ENCODE data around the gene GRIN2A. TPM values are rescaled to one million over a fixed set of nuclear protein-coding genes. Genes with fewer than 3 reads are reported as not detected.

GRIN2A gene
- total and polyA plus RNA-seq, 2 donors (not counting 3 experiments of a cell fraction or from before 2014, with no cell fraction given) = not detected

DNA sequence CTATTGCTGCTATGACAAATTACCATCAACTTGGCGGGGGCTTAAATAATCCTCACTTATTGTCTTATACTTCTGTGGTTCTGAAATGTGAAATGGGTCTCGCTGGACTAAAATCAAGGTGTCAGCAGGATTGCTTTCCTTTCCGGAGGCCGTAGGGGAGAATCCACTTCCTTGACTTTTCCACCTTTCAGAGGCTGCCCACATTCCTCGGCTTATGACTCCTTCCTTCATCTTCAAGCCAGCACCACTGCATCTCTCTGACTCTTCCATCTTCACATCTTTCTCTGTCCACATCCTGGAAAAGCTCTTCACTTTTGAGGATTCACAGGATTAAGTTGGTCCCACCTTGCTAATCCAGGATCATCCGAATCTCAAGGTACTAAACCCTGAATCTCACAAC is 217.8 kb downstream of the GRIN2A start:
- no peaks in the 10 kb centered on the region for H3K27me3 ChIP-seq (ENCODE audit: control insufficient read depth in 2 of 2, insufficient read depth in 2 of 2, low read length in 2 of 2)
- no peak overlapping the region for H3K9ac ChIP-seq (replicated peaks; ENCODE audit: extremely low read depth, insufficient read depth, low read length)

More for the DNA sequence above, 217.8 kb downstream of the GRIN2A start:
- TF ChIP-seq GATA2 (IDR thresholded peaks at IDR 0.05; ENCODE audit: insufficient read depth, insufficient read length, low read depth, low read length) (no peak), POLR2A (IDR thresholded peaks at IDR 0.05; ENCODE audit: low read depth, low read length) (no peak), MYC (IDR thresholded peaks at IDR 0.05; ENCODE audit: low read depth, low read length) (no peak), FOS (IDR thresholded peaks at IDR 0.05; ENCODE audit: borderline replicate concordance, insufficient read depth, low read length) (no peak), EZH2 (IDR thresholded peaks at IDR 0.05; ENCODE audit: borderline replicate concordance, low read depth, low read length, severe bottlenecking) (no peak), JUN (IDR thresholded peaks at IDR 0.05; ENCODE audit: borderline replicate concordance, insufficient read depth, insufficient read length, low read depth) (no peak), CTCF (IDR thresholded peaks at IDR 0.05; ENCODE audit: extremely low read depth in 1 of 2, insufficient read depth in 1 of 2, low read depth in 1 of 2, low read length in 2 of 2) (no peak), POLR2AphosphoS5 (IDR thresholded peaks at IDR 0.05; ENCODE audit: insufficient read depth, low read depth, low read length) (no peak)
- TF ChIP-seq, protein P1, sequence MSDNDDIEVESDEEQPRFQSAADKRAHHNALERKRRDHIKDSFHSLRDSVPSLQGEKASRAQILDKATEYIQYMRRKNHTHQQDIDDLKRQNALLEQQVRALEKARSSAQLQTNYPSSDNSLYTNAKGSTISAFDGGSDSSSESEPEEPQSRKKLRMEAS (IDR thresholded peaks at IDR 0.05; ENCODE audit: insufficient read depth, insufficient read length) = no peak
- Histone ChIP-seq H3K9me1 (replicated peaks; ENCODE audit: control insufficient read depth, extremely low read depth, insufficient read depth, low read length) (no peaks in the 10 kb centered on the region), H3K4me3 (replicated peaks in 1 of 3; ENCODE audit: insufficient read depth in 1 of 3, low read depth in 1 of 3, low read length in 3 of 3) (no peak overlapping the region), H3K9me3 (replicated peaks; ENCODE audit: control insufficient read depth, insufficient read depth, low read length) (peaks cover 2% of the 10 kb centered on the region), H3K79me2 (ENCODE audit: control insufficient read depth, insufficient read depth, low read length) (no peaks in the 10 kb centered on the region), H2AFZ (ENCODE audit: low read depth, low read length) (no peak overlapping the region), H3K4me1 (ENCODE audit: control insufficient read depth, extremely low read depth, insufficient read depth, low read length) (no peaks in the 10 kb centered on the region), H4K20me1 (replicated peaks; ENCODE audit: control insufficient read depth, extremely low read depth, insufficient read depth, low read length) (no peaks in the 10 kb centered on the region), H3K36me3 (ENCODE audit: control insufficient read depth in 2 of 2, extremely low read depth in 1 of 2, insufficient read depth in 2 of 2, low read length in 2 of 2) (no peaks in the 10 kb centered on the region), H3K27ac (ENCODE audit: insufficient read depth, low read depth, low read length) (no peak overlapping the region), H3K4me2 (ENCODE audit: insufficient read depth, low read length) (no peak overlapping the region)
- FAIRE-seq = no peak
- ChIA-PET POLR2A (no interaction called here), CTCF (no interaction called here)
- BruUV-seq (replicated peaks) = no TSS peak
- intact Hi-C loops (cut with micrococcal nuclease) = no loop called here
- DNase-seq (ENCODE audit: low read depth, low spot score) = no peak
- dilution Hi-C loops (cut with MboI; ENCODE audit: extremely low pct_ligation_motif_present, low sequenced_read_pairs) = no loop called here
